ENCODE data around the gene FREM1.

The FREM1 gene

GRCh38 chr9:14863402-14863801, 46.8 kb downstream of the FREM1 start (continued):
- TF ChIP-seq PATZ1 (CRISPR knock-in tag; IDR thresholded peaks at IDR 0.05; ENCODE audit: borderline replicate concordance) (no peak), ISL1 (CRISPR knock-in tag; IDR thresholded peaks at IDR 0.05) (no peak), ZNF70 (CRISPR knock-in tag; IDR thresholded peaks at IDR 0.05) (no peak), ZC3H10 (CRISPR knock-in tag; IDR thresholded peaks at IDR 0.05) (no peak), TOX (CRISPR knock-in tag; IDR thresholded peaks at IDR 0.05; ENCODE audit: borderline replicate concordance) (no peak)

GRCh38 chr9:14857449-14858305, 52.6 kb downstream of the FREM1 start:
- no peak for TF ChIP-seq TCF4 (CRISPR knock-in tag; IDR thresholded peaks at IDR 0.05; ENCODE audit: borderline replicate concordance)
- no peak for TF ChIP-seq PPARA (CRISPR knock-in tag; IDR thresholded peaks at IDR 0.05; ENCODE audit: borderline replicate concordance)
- no peak for TF ChIP-seq ESRRG (CRISPR knock-in tag; IDR thresholded peaks at IDR 0.05)
- TF ChIP-seq BACH2 (CRISPR knock-in tag; IDR thresholded peaks at IDR 0.05; ENCODE audit: borderline replicate concordance): no peak
- no peak for TF ChIP-seq CREB5 (CRISPR knock-in tag; IDR thresholded peaks at IDR 0.05; ENCODE audit: low read depth)
- TF ChIP-seq ZFP3 (CRISPR knock-in tag; IDR thresholded peaks at IDR 0.05): no peak
- no peak for TF ChIP-seq ZNF8 (CRISPR knock-in tag; IDR thresholded peaks at IDR 0.05)
- TF ChIP-seq RARB (CRISPR knock-in tag; IDR thresholded peaks at IDR 0.05): no peak
- TF ChIP-seq CSRNP3 (CRISPR knock-in tag; IDR thresholded peaks at IDR 0.05): no peak
- no peak for TF ChIP-seq ZNF70 (CRISPR knock-in tag; IDR thresholded peaks at IDR 0.05)
- TF ChIP-seq OSR1 (CRISPR knock-in tag; IDR thresholded peaks at IDR 0.05): no peak
- TF ChIP-seq PATZ1 (CRISPR knock-in tag; IDR thresholded peaks at IDR 0.05; ENCODE audit: borderline replicate concordance): no peak
- no peak for TF ChIP-seq ZC3H10 (CRISPR knock-in tag; IDR thresholded peaks at IDR 0.05)
- no peak for TF ChIP-seq ZFP30 (CRISPR knock-in tag; IDR thresholded peaks at IDR 0.05)
- TF ChIP-seq ISL1 (CRISPR knock-in tag; IDR thresholded peaks at IDR 0.05): no peak
- TF ChIP-seq GLIS3 (CRISPR knock-in tag; IDR thresholded peaks at IDR 0.05): no peak
- no peak for TF ChIP-seq ZNF565 (CRISPR knock-in tag; conservative IDR thresholded peaks at IDR 0.05; ENCODE audit: low read depth)
- TF ChIP-seq POU6F1 (CRISPR knock-in tag; IDR thresholded peaks at IDR 0.05; ENCODE audit: borderline replicate concordance, low read depth): no peak
- TF ChIP-seq ARNTL (CRISPR knock-in tag; IDR thresholded peaks at IDR 0.05; ENCODE audit: borderline replicate concordance, low read depth): no peak
- no peak for TF ChIP-seq CSDC2 (CRISPR knock-in tag; IDR thresholded peaks at IDR 0.05)
- no peak for ATAC-seq

- no peak for ATAC-seq
- TF ChIP-seq PPARA (CRISPR knock-in tag; IDR thresholded peaks at IDR 0.05; ENCODE audit: borderline replicate concordance) (no peak), ZNF8 (CRISPR knock-in tag; IDR thresholded peaks at IDR 0.05) (no peak), CSRNP3 (CRISPR knock-in tag; IDR thresholded peaks at IDR 0.05) (no peak), GLIS3 (CRISPR knock-in tag; IDR thresholded peaks at IDR 0.05) (no peak), SNAI2 (CRISPR knock-in tag; IDR thresholded peaks at IDR 0.05) (no peak), POU6F1 (CRISPR knock-in tag; IDR thresholded peaks at IDR 0.05; ENCODE audit: borderline replicate concordance, low read depth) (no peak), ESRRG (CRISPR knock-in tag; IDR thresholded peaks at IDR 0.05) (no peak), CREB5 (CRISPR knock-in tag; IDR thresholded peaks at IDR 0.05; ENCODE audit: low read depth) (no peak), ZNF565 (CRISPR knock-in tag; conservative IDR thresholded peaks at IDR 0.05; ENCODE audit: low read depth) (no peak), OSR1 (CRISPR knock-in tag; IDR thresholded peaks at IDR 0.05) (no peak), BACH2 (CRISPR knock-in tag; IDR thresholded peaks at IDR 0.05; ENCODE audit: borderline replicate concordance) (no peak), ZFP30 (CRISPR knock-in tag; IDR thresholded peaks at IDR 0.05) (no peak), ZNF70 (CRISPR knock-in tag; IDR thresholded peaks at IDR 0.05) (no peak), ARNTL (CRISPR knock-in tag; IDR thresholded peaks at IDR 0.05; ENCODE audit: borderline replicate concordance, low read depth) (no peak), TOX (CRISPR knock-in tag; IDR thresholded peaks at IDR 0.05; ENCODE audit: borderline replicate concordance) (no peak)
Observed at GRCh38 chr9:14849851-14850250, 60.4 kb downstream of the FREM1 start.

Measured in SK-N-SH treated with all-trans-retinoic acid at 6 μM for 48 hours (cell line).